Heart left ventricle (tissue), 16 donors: ENCODE measurements around the gene ARRDC1. TPM values are rescaled to one million over a fixed set of nuclear protein-coding genes. Genes with fewer than 3 reads are reported as not detected.

Source experiments
- ATAC-seq, 4 donors: fragments of 200-7000 bp; cut with Tn5 transposase; one replicate each; pipeline ENCODE4 v1.9.1; 2020 to 2022; ENCODE audit warnings: moderate library complexity in 4 of 4, mild to moderate bottlenecking in 3 of 4, moderate number of reproducible peaks in 1 of 4
- DNase-seq, 5 donors: peaks; one replicate each; pipeline ENCODE4 v3.0.0-alpha.2; 2020
- H3K27ac ChIP-seq, 12 donors: fragments of 200-600 bp; sonication (generic) in 4 of 12; one replicate each; pipeline versions ENCODE4 v1.5.0 to v1.8.0; 2016 to 2022; ENCODE audit warnings: mild to moderate bottlenecking in 2 of 12
- H3K27me3 ChIP-seq, 9 donors: fragments of 200-600 bp; sonication (generic) in 2 of 9; one replicate each; pipeline versions ENCODE4 v1.5.1 to v1.8.0; 2016 to 2022; ENCODE audit warnings: mild to moderate bottlenecking in 3 of 9
- H3K36me3 ChIP-seq, 9 donors: fragments of 200-600 bp; sonication (generic) in 2 of 9; one replicate each; pipeline versions ENCODE4 v1.5.0 to v1.8.0; 2018 to 2022; ENCODE audit warnings: mild to moderate bottlenecking in 2 of 9
- H3K4me1 ChIP-seq, 12 donors: fragments of 200-600 bp; sonication (generic) in 4 of 12; one replicate each; pipeline versions ENCODE4 v1.5.0 to v1.8.0; 2016 to 2022; ENCODE audit warnings: mild to moderate bottlenecking in 3 of 12
- H3K4me3 ChIP-seq, 12 donors: fragments of 200-600 bp; sonication (generic) in 4 of 12; one replicate each; pipeline versions ENCODE4 v1.5.0 to v1.8.0; 2017 to 2022; ENCODE audit warnings: mild to moderate bottlenecking in 9 of 12, moderate library complexity in 4 of 12
- H3K9me3 ChIP-seq, 12 donors: fragments of 200-600 bp; sonication (generic) in 4 of 12; one replicate each; pipeline versions ENCODE4 v1.5.0 to v1.8.0; 2016 to 2022; ENCODE audit warnings: mild to moderate bottlenecking in 1 of 12
- POLR2A ChIP-seq, 2 donors: fragments of 450-650 bp; IDR thresholded peaks; one replicate each; pipeline ENCODE4 v1.6.1; 2017; ENCODE audit warnings: antibody characterized with exemption in 2 of 2, mild to moderate bottlenecking in 2 of 2, moderate library complexity in 2 of 2
- WGBS, 4 donors: extraction: QIAGEN DNeasy Blood & Tissue Kit in 2 of 4; methylation state at CpG; one replicate each; pipeline versions ENCODE4 v1.1.5 to v1.1.7; 2013 to 2018; 5-methylcytosine and 5-hydroxymethylcytosine counted together
- intact Hi-C, 10 donors: fragments of 100-400 bp; cut with DNase I; formaldehyde crosslinking; loops; one replicate each; pipeline versions ENCODE4 v1.11.1 to v1.14.2; 2022
- polyA plus RNA-seq, 2 donors: library from polyadenylated mRNA; stranded (reverse); fragments of 200-250 nt; gene quantifications; one replicate each; pipeline ENCODE4 v1.2.3, GENCODE V29; 2013
- total RNA-seq, 9 donors: library from RNA; depleted of rRNA in 2 of 9; stranded (reverse); fragments of >200 nt in 2 of 9; fragmentation: NEBNext Ultra II Directional in 3 of 9; extraction: Animal tissue kit (Norgen Biotek cat#: 25700) in 3 of 9; gene quantifications; one replicate each; pipeline versions ENCODE4 v1.1.0 to v1.2.4, GENCODE V29; 2016 to 2023
- TF ChIP-seq, protein P1 (sequence below), 12 donors: fragments of 200-600 bp; sonication (generic) in 4 of 12; IDR thresholded peaks; one replicate each; pipeline versions ENCODE4 v1.5.0 to v1.8.0; 2018 to 2022; ENCODE audit warnings: antibody characterized with exemption in 12 of 12, mild to moderate bottlenecking in 5 of 12
- donor health status: ischemic (EF 13 %, LVEDD 7.1; RV severe dilation, severe dysfunction).
- donor health status: healthy with polysubstance abuse.
- donor health status: DM: no; HTN: yes; CAD: no.
- donor health status: DM: no; HTN: no; CAD: no.
- donor health status: ischemic (EF 25% LVEDD 6.9; RV normal size, moderate dysfunction).
- donor health status: ischemic (EF 25% LVEDD 5.7; RV mildly dilated, moderate dysfunction).
- donor health status: healthy.
- donor health status: DM: yes; HTN: yes; CAD: no.
- donor health status: ischemic (EF 35%, LVEDD 5.7; RV mildly dilated, moderate dysfunction).
- donor health status: nonischemic (EF 11% LVEDD 7.7; RV severe dilation, severe dysfunction).
- donor health status: DM: yes; HTN: yes; CAD: no.
- donor health status: PGD.
- donor health status: ischemic (EF 29% LVEDD 5.4; RV normal size, mild dysfunction).
- donor health status: nonischemic (EF 23%, LVEDD 6.1; RV moderate dilation, normal function).

ARRDC1 gene
- total and polyA plus RNA-seq, 11 donors, result 14.1 to 43.6 (median 23.2) TPM

DNA sequence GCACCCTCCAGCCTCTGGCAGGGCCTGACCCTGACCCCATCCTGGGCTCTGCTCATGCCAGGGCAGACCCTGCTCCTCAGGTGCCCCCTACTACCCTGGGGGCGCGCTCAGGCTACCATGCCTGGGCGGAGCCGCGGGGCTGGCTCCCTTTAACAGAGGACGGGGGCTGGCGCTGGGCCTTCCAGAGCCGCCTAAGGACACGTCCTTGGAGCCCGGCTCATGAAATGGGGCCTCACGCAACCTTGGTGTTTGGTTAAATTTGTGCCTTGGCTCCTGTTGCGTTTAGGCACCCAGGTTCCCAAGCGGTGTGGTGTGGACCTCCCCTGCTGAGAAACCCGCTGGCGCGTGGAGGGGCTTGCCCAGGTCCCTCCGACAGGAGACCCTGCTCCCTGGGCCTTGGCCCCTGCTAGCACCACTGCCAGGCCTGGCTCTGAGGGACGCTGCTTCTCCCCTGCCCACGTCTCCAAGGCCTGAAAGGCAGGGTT is 9.9 kb downstream of the ARRDC1 start:
- Histone ChIP-seq H3K9me3 (no peaks in the 10 kb centered on the region), H3K4me3 (no peak overlapping the region), H3K27me3 (no peaks in the 10 kb centered on the region), H3K4me1 (peaks cover 0 to 62% (median 39%) of the 10 kb centered on the region in 12 donors), H3K36me3 (peaks cover 0 to 37% (median 27%) of the 10 kb centered on the region in 9 donors), H3K27ac (no peak overlapping the region)
- DNase-seq (peak in 1 of 5 donors; percentile 60), ATAC-seq (no peak)
- 92 to 95% (median 93%) methylated on average over 4 to 19 of the region's 19 CpGs for WGBS, 4 donors
- intact Hi-C loops, result loop anchor here in 1 of 10 donors (5.0 kb wide), 1 partner anchor 38 kb away; the partner anchor contains the start of gene DPH7
- no peak for TF ChIP-seq POLR2A (IDR thresholded peaks at IDR 0.05)
- TF ChIP-seq, protein P1, sequence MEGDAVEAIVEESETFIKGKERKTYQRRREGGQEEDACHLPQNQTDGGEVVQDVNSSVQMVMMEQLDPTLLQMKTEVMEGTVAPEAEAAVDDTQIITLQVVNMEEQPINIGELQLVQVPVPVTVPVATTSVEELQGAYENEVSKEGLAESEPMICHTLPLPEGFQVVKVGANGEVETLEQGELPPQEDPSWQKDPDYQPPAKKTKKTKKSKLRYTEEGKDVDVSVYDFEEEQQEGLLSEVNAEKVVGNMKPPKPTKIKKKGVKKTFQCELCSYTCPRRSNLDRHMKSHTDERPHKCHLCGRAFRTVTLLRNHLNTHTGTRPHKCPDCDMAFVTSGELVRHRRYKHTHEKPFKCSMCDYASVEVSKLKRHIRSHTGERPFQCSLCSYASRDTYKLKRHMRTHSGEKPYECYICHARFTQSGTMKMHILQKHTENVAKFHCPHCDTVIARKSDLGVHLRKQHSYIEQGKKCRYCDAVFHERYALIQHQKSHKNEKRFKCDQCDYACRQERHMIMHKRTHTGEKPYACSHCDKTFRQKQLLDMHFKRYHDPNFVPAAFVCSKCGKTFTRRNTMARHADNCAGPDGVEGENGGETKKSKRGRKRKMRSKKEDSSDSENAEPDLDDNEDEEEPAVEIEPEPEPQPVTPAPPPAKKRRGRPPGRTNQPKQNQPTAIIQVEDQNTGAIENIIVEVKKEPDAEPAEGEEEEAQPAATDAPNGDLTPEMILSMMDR (IDR thresholded peaks at IDR 0.05), result no peak

DNA sequence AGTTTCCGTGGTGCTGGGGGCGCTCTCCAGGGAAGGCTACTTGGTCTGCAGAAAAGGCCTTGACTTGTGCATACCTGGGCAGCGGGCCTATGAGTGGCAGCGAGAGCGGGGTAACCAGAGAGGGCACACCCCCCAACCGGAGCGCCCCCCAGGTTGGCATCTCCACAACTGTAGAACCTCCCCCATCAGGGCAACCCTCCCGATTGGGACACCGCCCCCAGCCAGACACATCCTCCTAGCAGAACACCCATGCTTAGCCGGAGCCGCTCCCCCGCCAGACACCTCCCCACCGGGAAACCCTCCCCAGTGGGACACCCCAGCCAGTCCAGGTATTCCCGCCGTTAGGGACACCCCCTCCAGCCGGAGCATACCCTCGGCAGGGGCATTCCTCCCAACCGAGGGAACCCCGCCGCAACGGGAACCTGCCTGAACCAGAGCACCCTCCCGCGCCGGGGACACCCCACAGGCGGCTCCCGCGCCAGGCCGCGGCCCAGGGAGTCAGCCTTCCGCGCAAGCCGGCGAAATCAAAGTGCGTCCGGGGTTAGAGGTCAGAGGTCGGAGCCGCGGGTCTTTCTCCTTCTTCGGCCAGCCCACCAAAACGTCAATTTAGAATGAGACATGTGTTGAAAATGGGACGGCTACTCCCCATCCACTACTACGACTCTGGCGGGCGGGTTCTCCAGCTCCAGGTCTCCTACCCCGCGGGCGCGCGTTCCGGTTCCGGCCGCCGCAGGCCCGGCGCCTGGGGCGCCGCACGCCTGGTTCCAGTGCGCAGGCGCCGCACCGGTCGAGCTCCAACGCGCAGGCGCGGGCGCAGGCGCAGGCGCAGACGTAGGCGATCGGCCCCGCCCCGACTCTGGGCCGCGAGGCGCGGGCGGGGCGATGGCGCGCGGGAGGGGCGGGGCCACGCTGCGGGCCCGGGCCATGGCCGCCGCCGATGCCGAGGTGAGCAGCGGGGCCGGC is 12.9 kb downstream of the ARRDC1 start, which contains the start of gene EHMT1:
Gene EHMT1 (plus strand): TSS at position 901 of the 963 bp plus-strand sequence. CDS start 24 bp downstream, at position 925.
- whole genome bisulfite sequencing, 4 donors, result 0 to 1% (median 1%) methylated on average over 17 to 94 of the region's 94 CpGs
- peaks cover 0 to 40% (median 30%) of the 10 kb centered on the region in 9 donors for H3K36me3 ChIP-seq
- peaks cover 4 to 56% (median 39%) of the 10 kb centered on the region in 12 donors for H3K4me1 ChIP-seq
- TF ChIP-seq, protein P1 (IDR thresholded peaks at IDR 0.05), result peak in 1 of 12 donors; percentile 6
- peak in 1 of 2 donors; percentile 58 for TF ChIP-seq POLR2A (IDR thresholded peaks at IDR 0.05)
- ATAC-seq, result peak; percentile 65 to 86 (median 84)
- H3K4me3 ChIP-seq, result peak within 1 kb of the TSS; percentile 77 to 100 (median 90)
- peak within 1 kb of the TSS; percentile 88 to 96 (median 92) for H3K27ac ChIP-seq
- no peaks in the 10 kb centered on the region for H3K27me3 ChIP-seq
- H3K9me3 ChIP-seq, result no peaks in the 10 kb centered on the region
- peak; percentile 83 to 95 (median 89) for DNase-seq
- intact Hi-C loops, result loop anchor here in 2 of 10 donors (1.0 to 5.0 kb wide), 4 partner anchors 13 to 66 kb away; partner anchors contain the start of genes DPH7 (in 2 of the 2) and ARRDC1 (in 1 of the 2)

DNA sequence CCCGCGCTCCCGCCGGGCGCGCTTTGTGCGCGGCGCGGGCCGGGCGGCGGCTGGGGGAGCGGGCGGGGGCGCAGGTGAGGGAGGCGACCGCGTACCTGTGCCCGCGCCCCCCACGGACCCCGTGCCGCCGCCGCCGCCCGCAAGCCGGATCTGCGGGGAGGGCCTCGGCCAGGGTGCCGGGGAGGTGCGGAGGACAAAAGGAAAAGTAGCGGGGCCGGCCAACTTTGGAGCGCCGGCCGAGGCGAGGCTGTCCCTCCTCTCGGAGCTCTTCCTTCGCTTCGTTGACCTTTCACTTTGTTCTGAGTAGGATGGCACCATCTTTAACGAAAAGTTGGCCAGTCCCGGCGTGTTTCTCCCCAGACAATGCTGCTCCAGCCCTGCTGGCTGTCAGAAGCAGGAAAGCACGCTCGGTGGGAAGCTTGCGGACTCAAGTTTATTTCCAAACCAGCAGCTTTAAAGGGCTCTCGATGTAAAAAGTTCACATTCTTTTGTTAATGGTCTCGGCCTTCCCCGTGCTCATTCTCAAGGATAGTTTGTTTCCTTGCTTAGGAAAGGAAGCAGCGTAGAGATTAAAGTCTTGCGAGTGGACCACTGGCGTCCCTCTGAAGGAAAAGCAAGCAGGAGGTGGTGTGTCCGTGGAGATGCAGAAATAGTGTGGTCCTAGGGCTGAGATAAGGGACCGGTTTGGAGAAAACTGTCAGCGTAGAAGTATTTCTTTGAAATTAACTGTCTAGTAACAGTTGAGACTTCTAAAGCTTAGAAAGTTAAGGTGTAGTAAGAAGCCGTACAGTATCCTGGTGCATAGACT is 14.0 kb downstream of the ARRDC1 start:
- Histone ChIP-seq H3K36me3 (peaks cover 0 to 30% (median 23%) of the 10 kb centered on the region in 9 donors), H3K4me1 (peaks cover 4 to 52% (median 39%) of the 10 kb centered on the region in 12 donors), H3K9me3 (no peaks in the 10 kb centered on the region), H3K27me3 (no peaks in the 10 kb centered on the region), H3K27ac (peak overlapping the region; percentile 7 to 92 (median 84)), H3K4me3 (peak overlapping the region; percentile 54 to 97 (median 80))
- ATAC-seq, result peak in 3 of 4 donors; percentile 2 to 21 (median 4)
- intact Hi-C loops, result loop anchor here in 3 of 10 donors (2.0 to 10.0 kb wide), 4 partner anchors 41 to 67 kb away; partner anchors contain the start of gene DPH7 (in 2 of the 3)
- WGBS, 4 donors, result 1 to 3% (median 1%) methylated on average over 24 to 58 of the region's 58 CpGs
- DNase-seq, result no peak
- TF ChIP-seq POLR2A (IDR thresholded peaks at IDR 0.05), result no peak
- TF ChIP-seq, protein P1 (IDR thresholded peaks at IDR 0.05), result no peak
